Astrocyte (in vitro differentiated cells and primary cell): Measurements from ENCODE around the gene GTF2F2.

Experiments
- EZH2 ChIP-seq: IDR thresholded peaks from 2 replicates; pipeline ENCODE4 v1.6.1; 2012; ENCODE audit warnings: mild to moderate bottlenecking, low read length, inconsistent platforms; ENCODE audit not compliant: insufficient read depth
- TF ChIP-seq, protein P1 (sequence below): IDR thresholded peaks from 2 replicates; pipeline ENCODE4 v1.5.1; 2011; ENCODE audit warnings: low read depth, mild to moderate bottlenecking, inconsistent platforms, low read length, moderate library complexity; ENCODE audit not compliant: insufficient read depth

DNA sequence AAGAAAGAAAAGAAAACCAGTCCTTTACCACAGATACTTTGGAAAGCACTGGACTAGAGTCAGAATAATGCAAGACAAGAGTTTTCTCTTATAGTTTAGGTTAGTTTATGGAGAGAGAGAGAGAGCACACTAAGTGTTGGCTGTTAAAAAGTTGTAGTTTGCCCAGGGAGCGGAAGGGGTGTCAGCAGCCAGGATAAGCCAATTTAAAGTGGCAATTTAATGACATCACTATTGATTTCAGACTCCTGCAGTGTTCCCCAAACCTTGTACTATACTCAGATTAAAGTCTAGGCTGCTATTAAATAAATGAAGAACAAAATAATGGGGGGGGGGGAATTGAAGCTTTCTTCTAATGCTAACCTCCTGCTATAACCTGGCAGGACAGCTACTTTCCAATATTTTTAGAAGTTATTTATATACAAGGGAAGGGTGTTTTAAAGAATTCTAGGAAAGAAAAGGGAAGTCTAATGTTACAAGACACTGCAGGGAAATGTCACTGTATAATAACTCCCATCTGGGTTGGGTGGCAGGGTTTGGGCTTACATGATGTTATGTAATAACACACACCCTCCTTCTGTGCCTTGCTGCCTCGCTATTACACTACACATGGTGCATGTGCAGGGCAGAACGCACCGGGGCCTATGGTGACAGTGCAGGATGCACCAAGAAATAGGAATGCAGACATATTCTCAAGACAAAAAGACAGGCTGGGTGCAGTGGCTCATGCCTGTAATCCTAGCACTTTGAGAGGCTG, 200.7 kb downstream of the GTF2F2 start:
- TF ChIP-seq, protein P1, sequence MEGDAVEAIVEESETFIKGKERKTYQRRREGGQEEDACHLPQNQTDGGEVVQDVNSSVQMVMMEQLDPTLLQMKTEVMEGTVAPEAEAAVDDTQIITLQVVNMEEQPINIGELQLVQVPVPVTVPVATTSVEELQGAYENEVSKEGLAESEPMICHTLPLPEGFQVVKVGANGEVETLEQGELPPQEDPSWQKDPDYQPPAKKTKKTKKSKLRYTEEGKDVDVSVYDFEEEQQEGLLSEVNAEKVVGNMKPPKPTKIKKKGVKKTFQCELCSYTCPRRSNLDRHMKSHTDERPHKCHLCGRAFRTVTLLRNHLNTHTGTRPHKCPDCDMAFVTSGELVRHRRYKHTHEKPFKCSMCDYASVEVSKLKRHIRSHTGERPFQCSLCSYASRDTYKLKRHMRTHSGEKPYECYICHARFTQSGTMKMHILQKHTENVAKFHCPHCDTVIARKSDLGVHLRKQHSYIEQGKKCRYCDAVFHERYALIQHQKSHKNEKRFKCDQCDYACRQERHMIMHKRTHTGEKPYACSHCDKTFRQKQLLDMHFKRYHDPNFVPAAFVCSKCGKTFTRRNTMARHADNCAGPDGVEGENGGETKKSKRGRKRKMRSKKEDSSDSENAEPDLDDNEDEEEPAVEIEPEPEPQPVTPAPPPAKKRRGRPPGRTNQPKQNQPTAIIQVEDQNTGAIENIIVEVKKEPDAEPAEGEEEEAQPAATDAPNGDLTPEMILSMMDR: no peak
- no peak for TF ChIP-seq EZH2
